Mucosa of stomach (tissue), 1 donor: ENCODE results near the gene TRIM54.
A peak's percentile ranks its signal among the peaks of the same experiment; 100 is the strongest.
"Not testable (repeated sequence)": the region's sequence is repeated elsewhere in the genome, so short reads cannot be mapped to it uniquely, and the experiment has no call there.

Experiments used
- H3K27me3 ChIP-seq: one replicate; pipeline ENCODE4 v1.7.0; 2013; ENCODE audit warnings: mild to moderate bottlenecking, low read length; ENCODE audit not compliant: control insufficient read depth, insufficient read depth
- H3K36me3 ChIP-seq: one replicate; pipeline ENCODE4 v1.7.0; 2013; ENCODE audit warnings: low read length; ENCODE audit not compliant: control insufficient read depth, insufficient read depth
- H3K4me1 ChIP-seq: one replicate; pipeline ENCODE4 v1.7.0; 2013; ENCODE audit warnings: mild to moderate bottlenecking, low read length; ENCODE audit not compliant: control insufficient read depth, insufficient read depth
- H3K4me3 ChIP-seq: one replicate; pipeline ENCODE4 v1.7.0; 2013; ENCODE audit warnings: low read length
- H3K9ac ChIP-seq: one replicate; pipeline ENCODE4 v1.7.0; 2013; ENCODE audit warnings: mild to moderate bottlenecking, low read length, moderate library complexity
- H3K9me3 ChIP-seq: one replicate; pipeline ENCODE4 v1.7.0; 2013; ENCODE audit warnings: mild to moderate bottlenecking, low read length, moderate library complexity; ENCODE audit not compliant: control insufficient read depth
- donor health status: Pancreatic carcinoma.

The TRIM54 gene

GRCh38 chr2:27308359-27308881 lies 26.2 kb downstream of the TRIM54 start, which contains the start of gene UCN:
TSS of gene UCN (minus strand) at chr2:27308445. CDS start at chr2:27307895, 550 bp downstream.
- Histone ChIP-seq H3K9me3 (no peaks in the 10 kb centered on the region), H3K9ac (no peak within 1 kb of the TSS), H3K36me3 (no peaks in the 10 kb centered on the region), H3K4me1 (peaks cover 21% of the 10 kb centered on the region), H3K27me3 (peaks cover 43% of the 10 kb centered on the region), H3K4me3 (no peak within 1 kb of the TSS)

GRCh38 chr2:27309651-27310050 lies 27.4 kb downstream of the TRIM54 start:
- no peak overlapping the region for H3K4me3 ChIP-seq
- H3K4me1 ChIP-seq: peaks cover 21% of the 10 kb centered on the region
- H3K9me3 ChIP-seq: no peaks in the 10 kb centered on the region
- peaks cover 42% of the 10 kb centered on the region for H3K27me3 ChIP-seq
- H3K9ac ChIP-seq: no peak overlapping the region
- no peaks in the 10 kb centered on the region for H3K36me3 ChIP-seq

- Histone ChIP-seq H3K4me3 (no peak overlapping the region), H3K9ac (no peak overlapping the region), H3K4me1 (peaks cover 7% of the 10 kb centered on the region), H3K36me3 (no peaks in the 10 kb centered on the region), H3K27me3 (peaks cover 18% of the 10 kb centered on the region), H3K9me3 (no peaks in the 10 kb centered on the region)
Observed at GRCh38 chr2:27312152-27312551, 29.9 kb downstream of the TRIM54 start.

- no peaks in the 10 kb centered on the region for H3K4me1 ChIP-seq
- H3K27me3 ChIP-seq: no peaks in the 10 kb centered on the region
- H3K9me3 ChIP-seq: no peaks in the 10 kb centered on the region
- no peak overlapping the region for H3K4me3 ChIP-seq
- H3K36me3 ChIP-seq: no peaks in the 10 kb centered on the region
- H3K9ac ChIP-seq: no peak overlapping the region
Observed at GRCh38 chr2:27313882-27314645, 31.8 kb downstream of the TRIM54 start.

GRCh38 chr2:27314709-27315108 lies 32.5 kb downstream of the TRIM54 start:
- H3K27me3 ChIP-seq: no peaks in the 10 kb centered on the region
- H3K36me3 ChIP-seq: no peaks in the 10 kb centered on the region
- no peak overlapping the region for H3K4me3 ChIP-seq
- H3K9me3 ChIP-seq: no peaks in the 10 kb centered on the region
- no peaks in the 10 kb centered on the region for H3K4me1 ChIP-seq
- no peak overlapping the region for H3K9ac ChIP-seq

- Histone ChIP-seq H3K9ac (no peak overlapping the region), H3K27me3 (no peaks in the 10 kb centered on the region), H3K9me3 (no peaks in the 10 kb centered on the region), H3K4me1 (no peaks in the 10 kb centered on the region), H3K36me3 (no peaks in the 10 kb centered on the region), H3K4me3 (no peak overlapping the region)
Observed at GRCh38 chr2:27315122-27315521, 32.9 kb downstream of the TRIM54 start.

- H3K9me3 ChIP-seq: no peaks in the 10 kb centered on the region
- no peak overlapping the region for H3K4me3 ChIP-seq
- no peaks in the 10 kb centered on the region for H3K27me3 ChIP-seq
- no peak overlapping the region for H3K9ac ChIP-seq
- no peaks in the 10 kb centered on the region for H3K36me3 ChIP-seq
- H3K4me1 ChIP-seq: peaks cover 12% of the 10 kb centered on the region
Observed at GRCh38 chr2:27316655-27317412, 34.6 kb downstream of the TRIM54 start.

GRCh38 chr2:27319839-27320238 lies 37.6 kb downstream of the TRIM54 start:
- H3K9ac ChIP-seq, H3K4me3 ChIP-seq, H3K27me3 ChIP-seq, H3K36me3 ChIP-seq, H3K9me3 ChIP-seq: not testable (repeated sequence)
- peaks cover 27% of the 10 kb centered on the region for H3K4me1 ChIP-seq

- no peak overlapping the region for H3K9ac ChIP-seq
- no peaks in the 10 kb centered on the region for H3K36me3 ChIP-seq
- no peaks in the 10 kb centered on the region for H3K27me3 ChIP-seq
- H3K9me3 ChIP-seq: no peaks in the 10 kb centered on the region
- peaks cover 27% of the 10 kb centered on the region for H3K4me1 ChIP-seq
- H3K4me3 ChIP-seq: no peak overlapping the region
Observed at GRCh38 chr2:27320958-27321543, 38.8 kb downstream of the TRIM54 start.

- Histone ChIP-seq H3K4me1 (peaks cover 27% of the 10 kb centered on the region), H3K9me3 (no peaks in the 10 kb centered on the region), H3K36me3 (no peaks in the 10 kb centered on the region), H3K27me3 (no peaks in the 10 kb centered on the region), H3K4me3 (peak overlapping the region; percentile 97), H3K9ac (peak overlapping the region; percentile 98)
Observed at GRCh38 chr2:27322301-27322765, 40.1 kb downstream of the TRIM54 start.

- Histone ChIP-seq H3K27me3 (no peaks in the 10 kb centered on the region), H3K36me3 (peaks cover 2% of the 10 kb centered on the region), H3K4me3 (peak within 1 kb of the TSS; percentile 97), H3K4me1 (peaks cover 27% of the 10 kb centered on the region), H3K9ac (peak within 1 kb of the TSS; percentile 98), H3K9me3 (no peaks in the 10 kb centered on the region)
Observed at GRCh38 chr2:27322766-27323595, 40.8 kb downstream of the TRIM54 start, which contains the start of gene MPV17. TSS of gene MPV17 (minus strand) at chr2:27323097. CDS start at chr2:27322517, 580 bp downstream.
